HG02870 (cell line): ENCODE results near the gene RAD54L.
"Not testable (repeated sequence)": the region's sequence is repeated elsewhere in the genome, so short reads cannot be mapped to it uniquely, and the experiment has no call there.

Source experiments
- ATAC-seq: cut with Tn5 transposase; IDR thresholded peaks from one replicate; pipeline ENCODE4 v1.9.1; 2021; ENCODE audit warnings: mild to moderate bottlenecking, moderate library complexity; ENCODE audit not compliant: unreplicated experiment

Gene RAD54L

GRCh38 chr1:46247436-46248121 is at the start of gene RAD54L:
RAD54L (plus strand) TSS chr1:46247763; CDS start chr1:46248406, 643 bp downstream.
- peak; percentile 96 for ATAC-seq

- ATAC-seq, result peak; percentile 83
Measured at GRCh38 chr1:46197964-46198811, 49.4 kb upstream of the RAD54L start, which contains the start of gene POMGNT1. POMGNT1 (minus strand) TSS chr1:46198434; CDS start chr1:46197821, 613 bp downstream.

GRCh38 chr1:46199233-46199749 is 48.3 kb upstream of the RAD54L start:
- no peak for ATAC-seq

GRCh38 chr1:46203738-46204405 is 43.7 kb upstream of the RAD54L start:
- ATAC-seq, result no peak

GRCh38 chr1:46204406-46204742 is 43.2 kb upstream of the RAD54L start:
- ATAC-seq, result no peak

GRCh38 chr1:46205141-46205540 is 42.4 kb upstream of the RAD54L start:
- no peak for ATAC-seq

- ATAC-seq, result no peak
Measured at GRCh38 chr1:46205791-46206190, 41.8 kb upstream of the RAD54L start.

- ATAC-seq, result no peak
Measured at GRCh38 chr1:46206399-46206798, 41.2 kb upstream of the RAD54L start.

- ATAC-seq, result no peak
Measured at GRCh38 chr1:46210561-46210960, 37.0 kb upstream of the RAD54L start.

- ATAC-seq, result no peak
Measured at GRCh38 chr1:46211051-46211450, 36.5 kb upstream of the RAD54L start.

- no peak for ATAC-seq
Measured at GRCh38 chr1:46215504-46215903, 32.1 kb upstream of the RAD54L start.

- ATAC-seq, result no peak
Measured at GRCh38 chr1:46218443-46218842, 29.1 kb upstream of the RAD54L start.

GRCh38 chr1:46219551-46220520 is 27.7 kb upstream of the RAD54L start:
- ATAC-seq, result no peak

- ATAC-seq, result no peak
Measured at GRCh38 chr1:46220808-46221207, 26.8 kb upstream of the RAD54L start.

GRCh38 chr1:46221749-46222148 is 25.8 kb upstream of the RAD54L start:
- ATAC-seq, result no peak

GRCh38 chr1:46223055-46223454 is 24.5 kb upstream of the RAD54L start:
- not testable (repeated sequence) for ATAC-seq

- no peak for ATAC-seq
Measured at GRCh38 chr1:46223472-46223943, 24.1 kb upstream of the RAD54L start.

- ATAC-seq, result no peak
Measured at GRCh38 chr1:46224966-46225365, 22.6 kb upstream of the RAD54L start.

- ATAC-seq, result not testable (repeated sequence)
Measured at GRCh38 chr1:46231231-46231630, 16.3 kb upstream of the RAD54L start.

- ATAC-seq, result no peak
Measured at GRCh38 chr1:46236882-46237281, 10.7 kb upstream of the RAD54L start.
